Osteoblast (primary cell): ENCODE results near the gene ANO2. TPM values are rescaled to one million over a fixed set of nuclear protein-coding genes. Genes with fewer than 3 reads are reported as not detected.

Source experiments
- DNase-seq: peaks from one replicate; pipeline ENCODE4 v3.0.0; 2011; ENCODE audit warnings: low spot score, mixed read lengths; ENCODE audit not compliant: insufficient read length; ENCODE audit errors: missing footprints
- H2AFZ ChIP-seq: 2 replicates; pipeline ENCODE4 v1.6.0; 2011; ENCODE audit warnings: mild to moderate bottlenecking, low read length
- H3K27ac ChIP-seq: 2 replicates; pipeline ENCODE4 v1.5.1; 2011; ENCODE audit warnings: mild to moderate bottlenecking, low read depth, low read length, moderate library complexity
- H3K27me3 ChIP-seq: 2 replicates; pipeline ENCODE4 v1.6.0; 2012; ENCODE audit warnings: mild to moderate bottlenecking, control low read depth, inconsistent platforms, low read length, moderate library complexity; ENCODE audit not compliant: insufficient read depth
- H3K36me3 ChIP-seq: 2 replicates; pipeline ENCODE4 v1.5.1; 2011; ENCODE audit warnings: mild to moderate bottlenecking, low read length, control low read depth, moderate library complexity; ENCODE audit not compliant: insufficient read depth
- H3K4me1 ChIP-seq: 2 replicates; pipeline ENCODE4 v1.5.1; 2011; ENCODE audit warnings: mild to moderate bottlenecking, low read length, control low read depth, moderate library complexity; ENCODE audit not compliant: insufficient read depth
- H3K4me2 ChIP-seq: 2 replicates; pipeline ENCODE4 v1.6.0; 2011; ENCODE audit warnings: mild to moderate bottlenecking, low read length; ENCODE audit not compliant: insufficient read depth
- H3K4me3 ChIP-seq: fragments of 200-600 bp; sonication (generic); 3 replicates; pipeline ENCODE4 v1.5.1; 2012; ENCODE audit warnings: mild to moderate bottlenecking, low read length, inconsistent platforms; ENCODE audit not compliant: insufficient read depth
- H3K79me2 ChIP-seq: 2 replicates; pipeline ENCODE4 v1.6.0; 2012; ENCODE audit warnings: mild to moderate bottlenecking, low read length, control low read depth, inconsistent platforms; ENCODE audit not compliant: insufficient read depth
- H3K9me3 ChIP-seq: 2 replicates; pipeline ENCODE4 v1.5.1; 2011; ENCODE audit warnings: low read depth, low read length, control low read depth
- H4K20me1 ChIP-seq: 2 replicates; pipeline ENCODE4 v1.6.0; 2012; ENCODE audit warnings: mild to moderate bottlenecking, low read length, control low read depth; ENCODE audit not compliant: insufficient read depth
- CTCF ChIP-seq: IDR thresholded peaks from 2 replicates; pipeline ENCODE4 v1.5.1; 2011; ENCODE audit warnings: mild to moderate bottlenecking, low read depth, low read length, moderate library complexity; ENCODE audit errors: extremely low read depth
- small RNA-seq: library from RNA; depleted of rRNA; stranded (forward); fragments of <200 nt; gene quantifications from one replicate; pipeline ENCODE3, GENCODE V24; 2012
- total RNA-seq: library from RNA; depleted of rRNA; stranded (reverse); fragments of >200 nt; gene quantifications from 2 replicates; pipeline ENCODE4 v1.2.3, GENCODE V29; 2012

The ANO2 gene
- total RNA-seq, 1 donor: under 0.01 TPM

GRCh38 chr12:5514016-5514415 lies 431.0 kb downstream of the ANO2 start:
- H3K4me2 ChIP-seq: no peak overlapping the region
- no peaks in the 10 kb centered on the region for H3K27me3 ChIP-seq
- no peak for DNase-seq
- no peak overlapping the region for H3K4me3 ChIP-seq
- no peak overlapping the region for H2AFZ ChIP-seq
- H4K20me1 ChIP-seq: no peaks in the 10 kb centered on the region
- no peaks in the 10 kb centered on the region for H3K9me3 ChIP-seq
- H3K27ac ChIP-seq: no peak overlapping the region
- H3K4me1 ChIP-seq: no peaks in the 10 kb centered on the region
- no peaks in the 10 kb centered on the region for H3K36me3 ChIP-seq
- no peak for TF ChIP-seq CTCF
- no peaks in the 10 kb centered on the region for H3K79me2 ChIP-seq

- Histone ChIP-seq H3K4me3 (no peak overlapping the region), H3K4me1 (no peaks in the 10 kb centered on the region), H4K20me1 (no peaks in the 10 kb centered on the region), H2AFZ (no peak overlapping the region), H3K27ac (no peak overlapping the region), H3K9me3 (no peaks in the 10 kb centered on the region), H3K36me3 (no peaks in the 10 kb centered on the region), H3K79me2 (no peaks in the 10 kb centered on the region), H3K4me2 (no peak overlapping the region), H3K27me3 (no peaks in the 10 kb centered on the region)
- DNase-seq: no peak
- TF ChIP-seq CTCF: no peak
Observed at GRCh38 chr12:5513406-5513805, 431.7 kb downstream of the ANO2 start.

Small RNAs within 50 kb of the gene (small RNA-seq; reads per million reads assigned to genes)
- gene AC137627.1: not detected

Other genes starting within 250 kb of the ANO2 start
- 0.29 and 0.72 TPM in 2 replicates for gene VWF, start 179.4 kb upstream of the ANO2 start, total RNA-seq